Activated T-helper 17 cell treated with anti-CD3 and anti-CD28 coated beads, Interleukin-2, amount 50 U/mL, for 72 hours (primary cell): ENCODE measurements around the gene SOX13. TPM values are rescaled to one million over a fixed set of nuclear protein-coding genes. Genes with fewer than 3 reads are reported as not detected.

Source experiments
- ATAC-seq: fragments of 150-1000 bp; cut with Tn5 transposase; replicated peaks from 2 replicates; pipeline ENCODE4 v1.10.0; 2021; ENCODE audit warnings: mild to moderate bottlenecking, moderate library complexity
- H3K27ac Mint-ChIP-seq: one replicate; pipeline ENCODE4 v1.8.0; 2022; ENCODE audit warnings: mixed read lengths
- H3K27me3 Mint-ChIP-seq: one replicate; pipeline ENCODE4 v1.8.0; 2022; ENCODE audit warnings: mixed read lengths
- H3K36me3 Mint-ChIP-seq: one replicate; pipeline ENCODE4 v1.8.0; 2022; ENCODE audit warnings: low read depth, mild to moderate bottlenecking, mixed read lengths
- H3K4me1 Mint-ChIP-seq: one replicate; pipeline ENCODE4 v1.8.0; 2022; ENCODE audit warnings: mixed read lengths
- H3K4me3 Mint-ChIP-seq: one replicate; pipeline ENCODE4 v1.8.0; 2022; ENCODE audit warnings: mild to moderate bottlenecking, mixed read lengths
- H3K9me3 Mint-ChIP-seq: one replicate; pipeline ENCODE4 v1.8.0; 2022; ENCODE audit warnings: mixed read lengths
- total RNA-seq, 2 donors: library from RNA; stranded (reverse); gene quantifications; one replicate each; pipeline ENCODE4 v1.2.3, GENCODE V29; 2022

SOX13 gene
- total RNA-seq, 2 donors from 2014 or later: 0.35 to 4.1 TPM

DNA sequence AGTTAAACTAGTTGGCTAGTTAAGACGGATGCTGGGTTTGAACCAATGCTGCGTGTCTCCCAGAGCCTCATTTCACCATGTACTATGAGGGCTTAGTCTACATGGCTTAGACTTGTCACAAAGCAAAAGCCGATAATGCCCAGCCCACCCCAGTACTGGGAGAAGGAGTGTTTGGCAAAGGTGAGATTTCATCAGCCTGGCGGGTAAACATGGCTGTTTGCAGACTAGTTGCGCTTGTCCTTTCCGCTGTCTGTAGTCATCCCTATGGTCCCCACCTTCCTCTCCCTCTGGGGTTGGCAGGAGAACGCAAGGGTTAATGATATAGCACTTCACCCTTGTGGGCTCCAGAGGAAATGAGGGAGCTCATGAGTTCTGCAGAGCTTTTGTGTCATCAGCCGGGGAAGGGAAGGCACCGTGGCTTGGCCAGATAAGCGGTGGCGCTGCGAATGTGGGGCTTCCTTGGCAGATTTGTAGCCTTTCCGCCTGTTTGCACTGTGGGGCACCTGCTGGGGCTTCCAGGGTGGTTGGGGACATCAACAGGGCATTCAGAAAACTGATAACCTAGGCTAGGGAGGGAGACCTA is 29.2 kb downstream of the SOX13 start:
- H3K9me3 Mint-ChIP-seq: no peaks in the 10 kb centered on the region
- H3K4me3 Mint-ChIP-seq: peak overlapping the region; percentile 67
- H3K36me3 Mint-ChIP-seq: no peaks in the 10 kb centered on the region
- peak; percentile 10 for ATAC-seq
- peaks cover 19% of the 10 kb centered on the region for H3K4me1 Mint-ChIP-seq
- peak overlapping the region; percentile 68 for H3K27ac Mint-ChIP-seq
- no peaks in the 10 kb centered on the region for H3K27me3 Mint-ChIP-seq

DNA sequence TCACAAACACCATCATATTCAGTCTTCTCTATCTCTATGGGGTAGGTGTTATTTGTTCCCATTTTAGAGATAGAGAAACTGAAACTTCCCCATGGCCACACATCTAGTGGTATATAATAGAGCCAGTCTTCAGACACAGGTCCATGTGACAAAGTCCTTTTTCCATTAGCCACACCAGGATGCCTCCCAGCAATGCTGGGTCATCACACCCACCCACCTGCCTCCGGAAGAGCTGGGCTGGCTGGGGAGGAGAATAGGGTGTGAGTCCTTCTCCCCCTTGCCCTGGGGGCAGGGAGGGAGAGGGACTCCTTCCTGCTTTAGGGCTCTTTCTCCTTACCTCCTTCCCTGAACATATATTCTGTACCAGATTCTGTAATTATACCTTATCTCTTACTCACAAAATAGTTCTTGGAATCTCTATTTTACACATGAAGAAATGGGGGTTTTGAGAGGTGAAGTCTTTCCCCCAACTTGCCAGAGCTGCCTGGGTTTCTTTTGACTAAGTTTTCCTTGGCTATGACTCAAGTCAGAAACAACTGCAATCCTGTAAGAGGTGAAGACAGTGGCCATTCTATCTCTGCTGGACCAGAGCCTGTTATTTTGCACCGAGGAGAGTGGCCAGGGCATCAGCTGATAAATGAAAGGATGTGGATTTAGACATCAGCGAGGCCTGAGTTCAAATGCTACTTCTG is 30.0 kb downstream of the SOX13 start:
- peak; percentile 58 for ATAC-seq
- Mint-ChIP-seq H3K4me3 (peak overlapping the region; percentile 67), H3K36me3 (no peaks in the 10 kb centered on the region), H3K27me3 (no peaks in the 10 kb centered on the region), H3K4me1 (peaks cover 19% of the 10 kb centered on the region), H3K9me3 (no peaks in the 10 kb centered on the region), H3K27ac (peak overlapping the region; percentile 68)

DNA sequence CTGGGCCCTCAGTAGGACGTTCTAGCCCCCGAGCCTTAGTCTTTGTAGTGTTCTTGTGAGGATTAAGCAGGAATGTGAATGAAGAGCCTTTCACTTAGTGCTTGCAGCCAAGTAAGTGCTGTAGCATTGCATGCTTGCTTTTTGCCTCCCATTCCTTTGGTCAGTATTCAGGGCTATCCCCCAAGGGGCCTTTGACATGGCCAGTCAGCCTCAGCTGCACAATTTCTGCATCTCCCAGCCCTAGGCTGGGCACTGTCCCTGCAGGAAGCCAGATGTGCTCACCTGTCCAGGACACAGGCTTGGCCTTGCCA is 30.5 kb downstream of the SOX13 start:
- Mint-ChIP-seq H3K9me3 (no peaks in the 10 kb centered on the region), H3K27ac (peak overlapping the region; percentile 68), H3K4me3 (peak overlapping the region; percentile 67), H3K36me3 (no peaks in the 10 kb centered on the region), H3K4me1 (peaks cover 19% of the 10 kb centered on the region), H3K27me3 (no peaks in the 10 kb centered on the region)
- no peak for ATAC-seq

DNA sequence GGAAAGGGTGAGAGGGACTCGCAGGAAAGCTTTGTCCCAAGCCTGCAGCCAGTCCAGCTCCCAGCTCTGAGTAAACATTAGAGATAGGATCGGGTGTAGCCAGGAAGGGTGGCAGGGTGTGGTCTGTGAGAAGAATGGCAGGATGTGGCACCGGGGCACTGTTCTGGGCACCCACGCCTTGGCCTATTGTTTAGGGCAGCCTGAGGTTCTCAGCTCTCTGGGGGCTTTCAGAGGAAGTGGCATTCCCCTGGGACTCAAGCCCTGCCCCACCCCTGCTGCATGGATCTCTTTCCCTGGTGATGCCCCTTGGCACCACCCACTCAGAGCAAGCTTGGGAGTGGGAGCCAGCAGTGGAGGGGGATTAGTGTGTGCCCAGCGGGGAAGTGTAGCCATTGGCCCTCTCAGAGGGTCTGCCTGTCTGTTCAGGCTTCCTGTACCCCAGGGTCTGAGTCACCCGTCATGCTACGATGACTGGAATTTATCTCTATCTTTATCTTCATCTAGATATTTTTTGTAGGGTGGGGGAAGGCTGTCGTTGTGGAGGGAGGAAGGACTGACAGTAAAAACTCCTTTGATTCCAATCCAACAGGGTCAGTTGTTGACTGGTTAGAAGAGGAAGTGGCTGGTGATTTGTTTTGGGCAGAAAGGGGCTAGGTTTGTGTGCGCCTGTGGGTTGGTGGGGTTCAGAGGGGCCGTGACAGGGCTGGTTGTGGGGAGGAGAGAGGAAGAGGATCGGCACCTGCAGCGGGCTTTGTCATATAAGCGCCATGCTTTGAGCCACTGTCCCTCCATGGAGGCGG is 31.6 kb downstream of the SOX13 start:
- no peaks in the 10 kb centered on the region for H3K9me3 Mint-ChIP-seq
- H3K36me3 Mint-ChIP-seq: no peaks in the 10 kb centered on the region
- no peaks in the 10 kb centered on the region for H3K27me3 Mint-ChIP-seq
- peak overlapping the region; percentile 61 for H3K4me3 Mint-ChIP-seq
- H3K4me1 Mint-ChIP-seq: peaks cover 19% of the 10 kb centered on the region
- ATAC-seq: peak; percentile 51
- H3K27ac Mint-ChIP-seq: peak overlapping the region; percentile 88

DNA sequence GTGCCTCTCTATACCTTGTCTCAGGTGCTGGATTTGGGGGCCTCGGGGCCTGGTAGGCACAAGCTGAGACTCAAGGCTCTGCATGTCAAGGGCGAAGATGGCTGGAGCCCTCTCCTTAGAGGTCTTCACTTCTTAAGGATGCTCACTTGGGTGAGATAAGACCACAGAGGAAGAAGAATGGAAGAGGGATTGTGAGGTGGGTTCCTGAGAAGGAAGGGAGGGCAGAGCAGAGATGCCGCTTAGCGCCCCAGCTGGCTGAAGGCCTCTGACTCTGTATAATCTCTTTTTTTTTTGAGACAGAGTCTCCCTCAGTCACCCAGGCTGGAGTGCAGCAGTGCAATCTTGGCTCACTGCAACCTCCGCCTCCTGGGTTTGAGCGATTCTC is 32.2 kb downstream of the SOX13 start:
- Mint-ChIP-seq H3K27me3 (no peaks in the 10 kb centered on the region), H3K9me3 (no peaks in the 10 kb centered on the region), H3K27ac (peak overlapping the region; percentile 88), H3K36me3 (no peaks in the 10 kb centered on the region), H3K4me3 (peak overlapping the region; percentile 61), H3K4me1 (peaks cover 19% of the 10 kb centered on the region)
- no peak for ATAC-seq

DNA sequence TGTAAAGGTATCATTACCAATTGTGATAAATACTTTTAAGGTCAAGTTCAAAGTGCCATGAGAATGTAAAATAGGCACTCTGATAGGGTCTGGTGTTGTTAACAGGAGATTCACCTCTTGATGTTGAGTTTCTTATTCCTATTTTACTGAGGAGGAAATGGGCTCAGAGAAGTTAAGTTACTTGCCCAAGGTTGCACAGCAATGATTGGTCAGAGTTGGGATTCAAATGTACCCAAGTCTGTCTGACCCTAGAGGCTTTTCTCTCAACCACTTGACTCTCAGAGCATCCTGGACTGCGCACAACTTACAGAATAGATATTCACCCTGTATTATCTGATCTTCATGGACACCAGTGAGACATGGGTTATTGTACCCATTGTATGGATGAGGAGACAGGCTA is 33.9 kb downstream of the SOX13 start:
- no peak for ATAC-seq
- H3K9me3 Mint-ChIP-seq: no peaks in the 10 kb centered on the region
- H3K4me1 Mint-ChIP-seq: peaks cover 19% of the 10 kb centered on the region
- no peak overlapping the region for H3K27ac Mint-ChIP-seq
- no peaks in the 10 kb centered on the region for H3K27me3 Mint-ChIP-seq
- no peak overlapping the region for H3K4me3 Mint-ChIP-seq
- H3K36me3 Mint-ChIP-seq: no peaks in the 10 kb centered on the region

DNA sequence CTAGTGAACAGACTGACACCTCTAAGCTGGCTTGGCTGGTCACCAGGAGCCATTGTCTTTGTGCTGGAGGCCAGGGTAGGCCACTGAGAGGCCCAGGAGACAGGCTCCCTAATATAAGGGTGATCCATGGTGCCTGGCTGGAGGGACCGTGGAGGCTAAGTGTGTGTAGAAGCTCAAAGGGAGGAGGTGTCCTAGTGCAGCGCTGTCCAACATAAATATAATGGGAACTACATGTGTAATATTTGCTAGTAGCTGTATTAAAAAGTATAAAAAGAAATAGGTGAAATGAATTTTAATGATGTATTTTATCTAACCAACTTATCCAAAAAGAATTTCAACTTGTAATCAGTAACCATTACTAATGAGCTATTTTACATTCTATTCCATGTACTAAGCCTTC is 35.0 kb downstream of the SOX13 start:
- peaks cover 11% of the 10 kb centered on the region for H3K4me1 Mint-ChIP-seq
- no peaks in the 10 kb centered on the region for H3K9me3 Mint-ChIP-seq
- no peak overlapping the region for H3K4me3 Mint-ChIP-seq
- no peaks in the 10 kb centered on the region for H3K36me3 Mint-ChIP-seq
- ATAC-seq: no peak
- no peaks in the 10 kb centered on the region for H3K27me3 Mint-ChIP-seq
- H3K27ac Mint-ChIP-seq: no peak overlapping the region

DNA sequence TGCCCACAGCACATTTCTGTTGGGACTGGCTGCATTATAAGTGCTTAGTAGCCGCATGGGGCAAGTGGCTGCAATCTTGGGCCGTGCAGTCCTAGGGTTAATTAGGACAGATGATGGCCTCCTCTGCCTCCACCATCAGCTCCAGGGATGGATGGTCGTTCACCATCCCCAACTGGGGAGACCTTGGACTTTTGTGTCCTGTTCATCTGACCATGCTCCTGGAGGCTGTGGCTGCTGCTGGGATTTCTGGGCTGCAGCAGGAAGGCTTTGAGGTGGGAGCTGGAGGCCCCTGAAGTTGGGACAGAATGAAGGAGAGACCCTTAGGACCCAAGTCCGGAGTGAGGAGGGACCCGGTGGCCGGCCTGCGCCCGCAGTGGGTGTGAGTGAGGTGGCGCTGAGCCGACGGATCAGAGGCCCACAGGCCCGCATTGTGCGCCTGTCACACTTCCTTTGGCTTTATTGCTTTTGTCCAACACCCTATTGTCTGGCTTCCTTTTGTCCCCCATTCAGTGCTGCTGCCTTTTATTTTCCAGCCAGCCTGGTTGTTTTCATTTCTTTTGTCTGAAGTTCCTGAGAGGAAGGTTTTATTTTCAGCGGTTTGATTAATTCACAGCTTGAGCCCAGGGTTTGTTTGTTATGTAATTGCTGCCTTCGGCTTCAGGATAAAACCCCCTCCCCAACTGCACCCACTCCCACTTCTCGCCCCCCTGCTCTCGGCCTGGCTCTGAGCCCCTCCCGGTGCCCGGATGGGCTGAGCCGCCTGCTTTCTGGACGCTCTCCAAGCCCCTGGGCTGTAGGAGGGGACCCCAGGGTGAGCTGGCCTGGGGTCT is 35.6 kb downstream of the SOX13 start:
- Mint-ChIP-seq H3K27ac (peak overlapping the region; percentile 58), H3K27me3 (no peaks in the 10 kb centered on the region), H3K36me3 (no peaks in the 10 kb centered on the region), H3K4me1 (peaks cover 8% of the 10 kb centered on the region), H3K9me3 (no peaks in the 10 kb centered on the region), H3K4me3 (no peak overlapping the region)
- ATAC-seq: no peak

DNA sequence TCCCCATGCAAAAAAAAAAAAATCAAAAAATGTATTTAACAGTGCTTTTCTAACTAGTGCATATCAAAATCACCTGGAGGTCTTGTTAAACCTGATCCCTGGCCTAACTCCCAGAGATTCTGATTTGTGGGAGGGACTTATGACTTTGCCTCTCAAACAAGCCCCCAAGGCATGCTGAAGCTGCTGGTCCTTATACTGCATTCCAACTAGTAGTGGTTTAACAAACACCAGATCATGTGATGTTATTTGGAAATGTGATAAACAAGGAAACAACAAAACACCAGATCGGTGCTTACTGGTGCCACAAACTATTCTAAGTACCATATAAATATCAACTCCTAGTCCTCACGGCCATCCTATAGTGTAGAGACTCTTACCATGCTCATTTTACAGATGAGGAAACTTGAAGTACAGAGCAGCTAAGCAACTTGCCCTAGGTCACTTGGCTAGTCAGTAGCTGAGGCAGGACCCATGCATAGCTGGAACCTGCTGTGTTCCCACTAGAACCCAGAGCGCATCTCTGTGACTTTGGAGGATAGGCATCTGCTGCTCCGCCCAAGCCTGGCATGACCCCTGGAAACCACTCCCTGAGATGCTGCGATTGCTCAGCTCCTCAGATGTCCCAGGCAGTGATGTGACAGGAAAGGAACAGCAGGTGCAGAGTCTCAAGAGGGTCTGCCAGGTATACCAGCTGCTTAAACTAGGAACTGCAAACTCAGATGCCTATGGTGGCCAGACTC is 38.1 kb downstream of the SOX13 start:
- Mint-ChIP-seq H3K27me3 (no peaks in the 10 kb centered on the region), H3K27ac (no peak overlapping the region), H3K4me3 (no peak overlapping the region), H3K4me1 (no peaks in the 10 kb centered on the region), H3K36me3 (no peaks in the 10 kb centered on the region), H3K9me3 (no peaks in the 10 kb centered on the region)
- ATAC-seq: no peak

DNA sequence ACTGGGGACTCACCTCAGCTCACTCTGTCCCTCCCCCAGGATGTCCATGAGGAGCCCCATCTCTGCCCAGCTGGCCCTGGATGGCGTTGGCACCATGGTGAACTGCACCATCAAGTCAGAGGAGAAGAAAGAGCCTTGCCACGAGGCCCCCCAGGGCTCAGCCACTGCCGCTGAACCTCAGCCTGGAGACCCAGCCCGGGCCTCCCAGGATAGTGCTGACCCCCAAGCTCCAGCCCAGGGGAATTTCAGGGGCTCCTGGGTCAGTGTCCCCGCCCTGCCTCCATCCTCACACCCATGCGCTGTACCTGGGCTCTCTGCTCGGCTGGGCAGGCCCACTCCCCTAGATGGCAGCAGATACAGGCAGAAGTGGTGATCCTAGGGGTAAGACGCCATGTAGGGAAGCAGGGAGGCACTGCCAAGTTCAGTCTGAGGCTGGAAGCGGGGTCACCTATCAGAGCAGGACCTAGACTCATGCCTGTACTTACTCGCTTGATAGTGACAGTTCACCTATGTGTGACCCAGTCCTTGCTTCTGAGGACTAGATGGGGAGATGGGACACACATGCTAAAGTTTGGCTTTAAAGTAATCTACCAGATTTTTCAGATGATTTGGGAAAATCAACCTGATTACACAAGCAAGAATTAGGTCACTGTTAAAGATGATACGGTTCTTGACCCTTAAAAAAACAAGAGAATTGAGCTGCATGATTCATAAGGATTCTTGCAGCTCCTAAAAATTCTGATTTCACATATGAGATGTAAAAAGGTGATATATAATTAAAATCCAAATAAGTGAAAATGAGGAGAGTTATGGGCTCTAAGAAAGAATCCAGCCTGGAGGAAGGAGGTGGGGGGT is 40.2 kb downstream of the SOX13 start:
- Mint-ChIP-seq H3K36me3 (no peaks in the 10 kb centered on the region), H3K9me3 (no peaks in the 10 kb centered on the region), H3K4me3 (no peak overlapping the region), H3K27ac (peak overlapping the region; percentile 58), H3K4me1 (no peaks in the 10 kb centered on the region), H3K27me3 (no peaks in the 10 kb centered on the region)
- ATAC-seq: no peak

DNA sequence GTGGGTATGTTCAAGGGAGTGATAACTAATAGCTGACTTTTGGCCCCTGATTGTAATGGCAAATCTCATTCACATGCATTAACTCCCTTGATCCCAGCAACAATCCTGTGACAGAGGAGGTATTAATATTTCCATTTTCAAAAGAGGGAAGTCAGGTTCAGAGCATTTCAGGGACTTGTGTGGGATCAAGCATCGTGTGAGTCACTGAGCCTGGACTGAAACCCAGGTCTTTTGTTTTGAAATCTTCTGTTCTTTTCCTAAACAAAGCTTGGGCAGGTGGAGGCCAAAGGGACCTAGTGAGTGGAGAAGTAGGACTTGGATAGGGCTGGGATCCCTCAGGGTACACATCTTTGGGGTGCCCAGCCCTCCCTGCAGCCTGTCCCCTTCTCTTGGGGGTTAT is 41.0 kb downstream of the SOX13 start:
- no peak for ATAC-seq
- Mint-ChIP-seq H3K4me3 (no peak overlapping the region), H3K9me3 (no peaks in the 10 kb centered on the region), H3K27ac (peak overlapping the region; percentile 58), H3K36me3 (no peaks in the 10 kb centered on the region), H3K4me1 (no peaks in the 10 kb centered on the region), H3K27me3 (no peaks in the 10 kb centered on the region)

DNA sequence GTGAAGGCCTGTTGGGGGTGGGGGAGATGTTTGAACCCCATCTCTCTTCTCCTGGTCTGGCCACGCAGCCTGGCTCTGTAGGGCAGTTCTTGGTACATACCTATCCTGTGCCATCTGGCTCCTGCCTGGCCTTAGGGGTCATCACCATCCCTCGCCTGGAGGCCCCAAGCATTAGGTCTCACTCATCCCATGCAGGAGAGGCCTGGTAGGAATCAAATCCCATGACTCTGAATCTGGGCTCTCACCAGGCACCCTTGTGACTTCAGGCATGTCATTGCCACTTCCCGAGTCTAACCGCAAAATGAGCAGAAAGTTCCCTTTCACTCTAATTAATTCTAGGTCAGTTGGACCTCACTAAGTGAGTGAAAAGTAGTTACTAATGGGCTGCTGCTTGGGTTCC is 41.7 kb downstream of the SOX13 start:
- H3K4me3 Mint-ChIP-seq: no peak overlapping the region
- H3K4me1 Mint-ChIP-seq: no peaks in the 10 kb centered on the region
- H3K36me3 Mint-ChIP-seq: no peaks in the 10 kb centered on the region
- no peaks in the 10 kb centered on the region for H3K9me3 Mint-ChIP-seq
- no peaks in the 10 kb centered on the region for H3K27me3 Mint-ChIP-seq
- H3K27ac Mint-ChIP-seq: peak overlapping the region; percentile 58
- no peak for ATAC-seq

DNA sequence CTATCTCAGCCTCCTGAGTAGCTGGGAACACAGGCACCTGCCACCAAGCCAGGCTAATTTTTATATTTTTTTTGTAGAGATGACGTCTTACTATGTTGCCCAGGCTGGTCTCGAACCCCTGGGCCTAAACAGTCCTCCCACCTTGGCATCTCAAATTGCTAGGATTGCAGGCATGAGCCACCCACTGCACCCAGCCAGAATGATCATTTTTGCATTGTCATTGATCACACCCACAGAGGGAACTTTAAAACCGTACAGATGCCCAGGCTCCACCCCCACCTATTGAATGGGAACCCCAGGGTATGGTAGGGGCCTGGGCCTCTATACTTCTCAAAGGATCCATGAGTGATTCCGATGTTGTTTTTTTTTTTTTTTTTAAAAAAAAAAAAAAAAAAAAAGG is 42.2 kb downstream of the SOX13 start:
- Mint-ChIP-seq H3K4me1 (no peaks in the 10 kb centered on the region), H3K4me3 (no peak overlapping the region), H3K27ac (no peak overlapping the region), H3K36me3 (no peaks in the 10 kb centered on the region), H3K27me3 (no peaks in the 10 kb centered on the region), H3K9me3 (no peaks in the 10 kb centered on the region)
- ATAC-seq: no peak
